ENCODE data around the gene AMBP. TPM values are rescaled to one million over a fixed set of nuclear protein-coding genes. Genes with fewer than 3 reads are reported as not detected.

AMBP gene
- total and polyA plus RNA-seq, 2 of the 13 experiments (the other 11 are each of a cell fraction or from before 2014, with no cell fraction given) = 1,510 to 2,580 TPM

- TF ChIP-seq ZNF230 (CRISPR knock-in tag; IDR thresholded peaks at IDR 0.05) (0 out of 2 replicates have a peak, but pooled peaks have one; percentile 2), ZNF451 (CRISPR knock-in tag; IDR thresholded peaks at IDR 0.05) (no peak), CHD4 (IDR thresholded peaks at IDR 0.05; ENCODE audit: borderline replicate concordance, low read length) (no peak), CBX1 (IDR thresholded peaks at IDR 0.05; ENCODE audit: low read depth) (no peak), ZNF746 (CRISPR knock-in tag; IDR thresholded peaks at IDR 0.05) (no peak), ZNF274 (CRISPR knock-in tag; IDR thresholded peaks at IDR 0.05) (no peak), FOXC1 (CRISPR knock-in tag; IDR thresholded peaks at IDR 0.05; ENCODE audit: borderline replicate concordance) (0 out of 2 replicates have a peak, but pooled peaks have one; percentile 35), ZMYM4 (CRISPR knock-in tag; IDR thresholded peaks at IDR 0.05) (no peak; the same call in 1 of the 2 replicates), ISL2 (CRISPR knock-in tag; IDR thresholded peaks at IDR 0.05) (no peak), CEBPG (CRISPR knock-in tag; IDR thresholded peaks at IDR 0.05) (no peak), ZNF780A (CRISPR knock-in tag; IDR thresholded peaks at IDR 0.05) (no peak), MIER2 (CRISPR knock-in tag; IDR thresholded peaks at IDR 0.05) (no peak), SSRP1 (CRISPR knock-in tag; IDR thresholded peaks at IDR 0.05) (no peak), ZKSCAN5 (CRISPR knock-in tag; IDR thresholded peaks at IDR 0.05) (no peak), ATF1 (CRISPR knock-in tag; IDR thresholded peaks at IDR 0.05) (no peak), ZSCAN12 (CRISPR knock-in tag; IDR thresholded peaks at IDR 0.05) (no peak), SALL2 (CRISPR knock-in tag; IDR thresholded peaks at IDR 0.05) (no peak), REXO4 (CRISPR knock-in tag; IDR thresholded peaks at IDR 0.05; ENCODE audit: borderline replicate concordance) (no peak), HOMEZ (CRISPR knock-in tag; IDR thresholded peaks at IDR 0.05; ENCODE audit: low read depth) (no peak), SRF (IDR thresholded peaks at IDR 0.05; ENCODE audit: low read depth, low read length) (no peak), ZNF501 (CRISPR knock-in tag; IDR thresholded peaks at IDR 0.05) (no peak), GLI4 (CRISPR knock-in tag; IDR thresholded peaks at IDR 0.05; ENCODE audit: borderline replicate concordance) (peak; percentile 20; the same call in 1 of the 2 replicates), PPARG (CRISPR knock-in tag; conservative IDR thresholded peaks at IDR 0.05) (no peak), ZNF12 (CRISPR knock-in tag; IDR thresholded peaks at IDR 0.05) (no peak), ZNF256 (CRISPR knock-in tag; conservative IDR thresholded peaks at IDR 0.05) (no peak), NR2F1 (CRISPR knock-in tag; IDR thresholded peaks at IDR 0.05) (no peak), ZNF770 (CRISPR knock-in tag; IDR thresholded peaks at IDR 0.05) (no peak), NFE2 (CRISPR knock-in tag; IDR thresholded peaks at IDR 0.05) (no peak)
Measured at GRCh38 chr9:114077162-114077837, 800 bp downstream of the AMBP start (continued).
